ENCODE results near the gene PSAP.

DNA sequence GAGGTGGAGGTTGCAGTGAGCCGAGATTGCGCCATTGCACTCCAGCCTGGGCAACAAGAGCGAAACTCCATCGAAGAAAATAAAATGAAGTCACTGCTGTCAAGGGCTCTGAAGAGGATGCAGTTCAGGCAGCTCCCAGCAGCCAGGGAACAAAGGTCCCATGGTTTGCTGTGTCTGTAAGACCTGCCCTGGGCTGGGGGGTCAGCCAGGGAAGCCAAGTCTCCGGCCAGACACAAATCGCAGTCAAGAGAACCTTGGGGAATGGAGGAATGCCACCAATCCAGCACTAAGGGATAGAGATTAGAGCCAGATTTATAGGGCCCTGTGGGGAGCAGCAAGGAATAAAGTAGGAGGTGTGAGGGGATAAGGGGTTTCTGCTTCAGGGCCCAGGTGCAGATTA lies 48.8 kb downstream of the PSAP start:
- no peak for TF ChIP-seq CTCF (IDR thresholded peaks at IDR 0.05)
- no peak for TF ChIP-seq POLR2A (IDR thresholded peaks at IDR 0.05)
